Motor neuron (in vitro differentiated cells): Measurements from ENCODE around the gene LIN37. TPM values are rescaled to one million over a fixed set of nuclear protein-coding genes. Genes with fewer than 3 reads are reported as not detected.
"Not testable (repeated sequence)": the region's sequence is repeated elsewhere in the genome, so short reads cannot be mapped to it uniquely, and the experiment has no call there.

Experiments
- ATAC-seq, 8 experiments: fragments of 200-7000 bp; cut with Tn5 transposase; replicated peaks in 6 of 8; 2 replicates each; pipeline ENCODE4 v1.8.0; 2021; ENCODE audit warnings: mild to moderate bottlenecking in 8 of 8, moderate library complexity in 8 of 8
- H3K27ac ChIP-seq, 2 donors: fragments of 250-450 bp; sonication (Bioruptor Pico); 2 replicates each; pipeline ENCODE4 v1.9.0; 2021; ENCODE audit warnings: antibody characterized with exemption in 2 of 2, mild to moderate bottlenecking in 2 of 2, moderate library complexity in 1 of 2
- H3K4me1 ChIP-seq, 2 donors: fragments of 250-450 bp; sonication (Bioruptor Pico); replicated peaks in 1 of 2; 2 replicates each; pipeline ENCODE4 v1.6.1; 2021; ENCODE audit warnings: antibody characterized with exemption in 2 of 2, mild to moderate bottlenecking in 2 of 2, moderate library complexity in 1 of 2
- H3K4me3 ChIP-seq, 5 donors: fragments of 250-450 bp; sonication (Bioruptor Pico); 2 replicates each; pipeline ENCODE4 v1.9.0; 2021; ENCODE audit warnings: antibody characterized with exemption in 5 of 5, mild to moderate bottlenecking in 5 of 5, moderate library complexity in 4 of 5
- WGBS, 10 experiments: fragments of 450-650 bp; shearing (Covaris generic); methylation state at CpG; one replicate each; pipeline ENCODE4 v1.0.0; 2022; 5-methylcytosine and 5-hydroxymethylcytosine counted together
- in situ Hi-C, 9 experiments: fragments of 400-800 bp; cut with MboI; loops; one replicate each; pipeline ENCODE4 v1.15.0; 2021; ENCODE audit warnings: low sequenced_read_pairs in 9 of 9, low pct_unique_long_range_greater_than_20kb in 2 of 9; ENCODE audit not compliant: unreplicated experiment in 9 of 9
- total RNA-seq, 8 experiments: library from RNA; unstranded; fragments of 300-600 nt; gene quantifications; 2 replicates each; pipeline versions ENCODE4 v1.2.3 to v1.2.4, GENCODE V29; 2022

The LIN37 gene
- total RNA-seq, 8 experiments from 2014 or later: 12.6 to 32.0 (median 19.9) TPM

GRCh38 chr19:35723671-35724070 lies 24.7 kb upstream of the LIN37 start:
- no peak overlapping the region for H3K4me3 ChIP-seq
- H3K4me1 ChIP-seq: peaks cover 6 to 8% of the 10 kb centered on the region in 2 donors
- no peak overlapping the region for H3K27ac ChIP-seq
- ATAC-seq: no peak
- in situ Hi-C loops: no loop called here
- 88 to 100% (median 96%) methylated on average over 1 to 18 of the region's 24 CpGs; no CpG with 5 or more reads in 4 of the 10 experiments for WGBS, 10 experiments

GRCh38 chr19:35724132-35724531 lies 24.2 kb upstream of the LIN37 start:
- 89 to 94% methylated on average over 3 to 5 of the region's 7 CpGs; no CpG with 5 or more reads in 8 of the 10 experiments for whole genome bisulfite sequencing, 10 experiments
- in situ Hi-C loops, ATAC-seq, H3K4me3 ChIP-seq, H3K4me1 ChIP-seq, H3K27ac ChIP-seq: not testable (repeated sequence)

- Histone ChIP-seq H3K4me1 (peaks cover 0 to 1% of the 10 kb centered on the region in 2 donors), H3K27ac (no peak overlapping the region), H3K4me3 (no peak overlapping the region)
- in situ Hi-C loops: no loop called here
- no peak for ATAC-seq
- WGBS, 10 experiments: 80 to 100% (median 93%) methylated on average over 2 to 4 of the region's 12 CpGs; no CpG with 5 or more reads in 7 of the 10 experiments
Measured at GRCh38 chr19:35724560-35724959, 23.8 kb upstream of the LIN37 start.

- in situ Hi-C loops: no loop called here
- ATAC-seq: no peak
Measured at GRCh38 chr19:35725216-35725861, 23.0 kb upstream of the LIN37 start.

GRCh38 chr19:35727053-35727955 lies 21.1 kb upstream of the LIN37 start:
- H3K4me3 ChIP-seq: no peak overlapping the region
- H3K27ac ChIP-seq: no peak overlapping the region
- WGBS, 10 experiments: 82 to 100% (median 93%) methylated on average over 1 to 12 of the region's 25 CpGs; no CpG with 5 or more reads in 5 of the 10 experiments
- H3K4me1 ChIP-seq: no peaks in the 10 kb centered on the region
- peak in 2 of 8 experiments; percentile 9 to 14 for ATAC-seq
- in situ Hi-C loops: no loop called here

More at GRCh38 chr19:35725216-35725861, 23.0 kb upstream of the LIN37 start:
- Histone ChIP-seq H3K4me3 (no peak overlapping the region), H3K27ac (no peak overlapping the region), H3K4me1 (no peaks in the 10 kb centered on the region)
- 93 to 100% (median 97%) methylated on average over 1 to 6 of the region's 23 CpGs; no CpG with 5 or more reads in 5 of the 10 experiments for WGBS, 10 experiments

- no peak overlapping the region for H3K27ac ChIP-seq
- ATAC-seq: no peak
- H3K4me1 ChIP-seq: no peaks in the 10 kb centered on the region
- in situ Hi-C loops: no loop called here
- WGBS, 10 experiments: 80 to 100% (median 97%) methylated on average over 1 to 10 of the region's 19 CpGs; no CpG with 5 or more reads in 6 of the 10 experiments
- no peak overlapping the region for H3K4me3 ChIP-seq
Measured at GRCh38 chr19:35727956-35728706, 20.2 kb upstream of the LIN37 start.

- 80 to 100% (median 95%) methylated on average over 1 to 12 of the region's 18 CpGs; no CpG with 5 or more reads in 4 of the 10 experiments for WGBS, 10 experiments
- no peak for ATAC-seq
Measured at GRCh38 chr19:35729021-35729420, 19.4 kb upstream of the LIN37 start.

GRCh38 chr19:35729763-35730162 lies 18.6 kb upstream of the LIN37 start:
- Histone ChIP-seq H3K4me1 (no peaks in the 10 kb centered on the region), H3K4me3 (no peak overlapping the region), H3K27ac (no peak overlapping the region)
- ATAC-seq: no peak
- in situ Hi-C loops: no loop called here
- WGBS, 10 experiments: 40 to 92% methylated on average over 1 to 2 of the region's 11 CpGs; no CpG with 5 or more reads in 8 of the 10 experiments

More at GRCh38 chr19:35729021-35729420, 19.4 kb upstream of the LIN37 start:
- Histone ChIP-seq H3K4me1 (no peaks in the 10 kb centered on the region), H3K4me3 (no peak overlapping the region), H3K27ac (no peak overlapping the region)
- in situ Hi-C loops: no loop called here

GRCh38 chr19:35730326-35730725 lies 18.1 kb upstream of the LIN37 start:
- H3K27ac ChIP-seq: no peak overlapping the region
- ATAC-seq: no peak
- in situ Hi-C loops: no loop called here
- no peaks in the 10 kb centered on the region for H3K4me1 ChIP-seq
- H3K4me3 ChIP-seq: no peak overlapping the region
- 80 to 100% (median 93%) methylated on average over 1 to 12 of the region's 18 CpGs; no CpG with 5 or more reads in 3 of the 10 experiments for WGBS, 10 experiments

- ATAC-seq: peak in 3 of 8 experiments; percentile 7 to 29 (median 28)
- no peaks in the 10 kb centered on the region for H3K4me1 ChIP-seq
- 20% methylated on average over 1 of the region's 9 CpGs; no CpG with 5 or more reads in 9 of the 10 experiments for WGBS, 10 experiments
- no peak overlapping the region for H3K4me3 ChIP-seq
- in situ Hi-C loops: no loop called here
- H3K27ac ChIP-seq: no peak overlapping the region
Measured at GRCh38 chr19:35731353-35731752, 17.0 kb upstream of the LIN37 start.

GRCh38 chr19:35731779-35732405 lies 16.5 kb upstream of the LIN37 start:
- H3K4me3 ChIP-seq: no peak overlapping the region
- 80% methylated on average over 1 of the region's 21 CpGs; no CpG with 5 or more reads in 9 of the 10 experiments for WGBS, 10 experiments
- H3K4me1 ChIP-seq: no peaks in the 10 kb centered on the region
- in situ Hi-C loops: no loop called here
- H3K27ac ChIP-seq: no peak overlapping the region
- ATAC-seq: peak in 4 of 8 experiments; percentile 1 to 9 (median 6)

GRCh38 chr19:35732540-35733179 lies 15.7 kb upstream of the LIN37 start:
- no CpG with 5 or more reads among the region's 25 CpGs for WGBS, 10 experiments
- Histone ChIP-seq H3K27ac (no peak overlapping the region), H3K4me1 (no peaks in the 10 kb centered on the region), H3K4me3 (no peak overlapping the region)
- peak in 4 of 8 experiments; percentile 1 to 12 (median 10) for ATAC-seq
- in situ Hi-C loops: no loop called here
